Measurements from ENCODE around the gene GPX4.

Gene GPX4

GRCh38 chr19:1154731-1155351 is 51.0 kb downstream of the GPX4 start:
- no peak for FAIRE-seq

- FAIRE-seq: no peak
Observed at GRCh38 chr19:1155352-1156304, 51.8 kb downstream of the GPX4 start.
